ENCODE measurements around the gene RAB25. TPM values are rescaled to one million over a fixed set of nuclear protein-coding genes. Genes with fewer than 3 reads are reported as not detected.

The RAB25 gene
- total and polyA plus RNA-seq, 2 of the 13 experiments (the other 11 are each of a cell fraction or from before 2014, with no cell fraction given), result 0.20 to 0.22 TPM

GRCh38 chr1:156118177-156118868 lies 57.4 kb downstream of the RAB25 start (continued):
- TF ChIP-seq AHDC1 (CRISPR knock-in tag; IDR thresholded peaks at IDR 0.05; ENCODE audit: borderline replicate concordance), result no peak; the same call in 1 of the 2 replicates
- 0 out of 2 replicates have a peak, but pooled peaks have one; percentile 50 for TF ChIP-seq GATA4 (IDR thresholded peaks at IDR 0.05; ENCODE audit: borderline replicate concordance, low read depth)
- TF ChIP-seq ZNF609 (CRISPR knock-in tag; IDR thresholded peaks at IDR 0.05; ENCODE audit: borderline replicate concordance), result peak; percentile 41; the same call in 1 of the 2 replicates
- no peak for TF ChIP-seq HHEX (CRISPR knock-in tag; IDR thresholded peaks at IDR 0.05)
- TF ChIP-seq MTERF4 (CRISPR knock-in tag; IDR thresholded peaks at IDR 0.05), result no peak
- no peak for TF ChIP-seq ZNF83 (CRISPR knock-in tag; IDR thresholded peaks at IDR 0.05; ENCODE audit: borderline replicate concordance)
- no peak for TF ChIP-seq NR0B2 (CRISPR knock-in tag; IDR thresholded peaks at IDR 0.05)
- TF ChIP-seq ZSCAN29 (CRISPR knock-in tag; conservative IDR thresholded peaks at IDR 0.05), result no peak
- TF ChIP-seq ZNF10 (CRISPR knock-in tag; IDR thresholded peaks at IDR 0.05; ENCODE audit: borderline replicate concordance, low read depth), result no peak
- TF ChIP-seq ZNF281 (CRISPR knock-in tag; IDR thresholded peaks at IDR 0.05; ENCODE audit: borderline replicate concordance), result peak; percentile 45; the same call in 1 of the 2 replicates
